WI38 (cell line): ENCODE results near the gene DOK1.

ENCODE experiments used
- H3K4me3 ChIP-seq: 2 replicates; pipeline ENCODE4 v1.5.1; 2011; ENCODE audit warnings: low read depth, mild to moderate bottlenecking, control low read depth, low read length
- CTCF ChIP-seq: IDR thresholded peaks from 2 replicates; pipeline ENCODE4 v1.5.1; 2012; ENCODE audit warnings: low read depth, mild to moderate bottlenecking, control low read depth, low read length

Gene DOK1

GRCh38 chr2:74540291-74540690, 14.2 kb upstream of the DOK1 start:
- no peak for TF ChIP-seq CTCF
- H3K4me3 ChIP-seq, result no peak overlapping the region

- TF ChIP-seq CTCF, result no peak
- no peak overlapping the region for H3K4me3 ChIP-seq
Measured at GRCh38 chr2:74542978-74543377, 11.5 kb upstream of the DOK1 start.

GRCh38 chr2:74544634-74545033, 9.9 kb upstream of the DOK1 start:
- TF ChIP-seq CTCF, result no peak
- H3K4me3 ChIP-seq, result no peak overlapping the region

- H3K4me3 ChIP-seq, result no peak overlapping the region
- no peak for TF ChIP-seq CTCF
Measured at GRCh38 chr2:74546004-74546403, 8.5 kb upstream of the DOK1 start.

- peak overlapping the region; percentile 50 for H3K4me3 ChIP-seq
- TF ChIP-seq CTCF, result no peak
Measured at GRCh38 chr2:74548285-74548899, 6.1 kb upstream of the DOK1 start.

GRCh38 chr2:74548900-74549826, 5.4 kb upstream of the DOK1 start:
- TF ChIP-seq CTCF, result no peak
- H3K4me3 ChIP-seq, result peak overlapping the region; percentile 50

GRCh38 chr2:74550231-74550630, 4.3 kb upstream of the DOK1 start:
- TF ChIP-seq CTCF, result no peak
- no peak overlapping the region for H3K4me3 ChIP-seq
